SK-N-DZ (cell line): ENCODE data around the gene CUTA.
"Not testable (repeated sequence)": the region's sequence is repeated elsewhere in the genome, so short reads cannot be mapped to it uniquely, and the experiment has no call there.

Experiments
- DNase-seq: peaks from one replicate; pipeline ENCODE4 v3.0.0-alpha.2; 2015; ENCODE audit warnings: low spot score
- small RNA-seq, 2 experiments: library from RNA; depleted of rRNA; stranded (forward); fragments of <200 nt; gene quantifications; one replicate each; pipeline ENCODE3, GENCODE V24; 2014

The CUTA gene

DNA sequence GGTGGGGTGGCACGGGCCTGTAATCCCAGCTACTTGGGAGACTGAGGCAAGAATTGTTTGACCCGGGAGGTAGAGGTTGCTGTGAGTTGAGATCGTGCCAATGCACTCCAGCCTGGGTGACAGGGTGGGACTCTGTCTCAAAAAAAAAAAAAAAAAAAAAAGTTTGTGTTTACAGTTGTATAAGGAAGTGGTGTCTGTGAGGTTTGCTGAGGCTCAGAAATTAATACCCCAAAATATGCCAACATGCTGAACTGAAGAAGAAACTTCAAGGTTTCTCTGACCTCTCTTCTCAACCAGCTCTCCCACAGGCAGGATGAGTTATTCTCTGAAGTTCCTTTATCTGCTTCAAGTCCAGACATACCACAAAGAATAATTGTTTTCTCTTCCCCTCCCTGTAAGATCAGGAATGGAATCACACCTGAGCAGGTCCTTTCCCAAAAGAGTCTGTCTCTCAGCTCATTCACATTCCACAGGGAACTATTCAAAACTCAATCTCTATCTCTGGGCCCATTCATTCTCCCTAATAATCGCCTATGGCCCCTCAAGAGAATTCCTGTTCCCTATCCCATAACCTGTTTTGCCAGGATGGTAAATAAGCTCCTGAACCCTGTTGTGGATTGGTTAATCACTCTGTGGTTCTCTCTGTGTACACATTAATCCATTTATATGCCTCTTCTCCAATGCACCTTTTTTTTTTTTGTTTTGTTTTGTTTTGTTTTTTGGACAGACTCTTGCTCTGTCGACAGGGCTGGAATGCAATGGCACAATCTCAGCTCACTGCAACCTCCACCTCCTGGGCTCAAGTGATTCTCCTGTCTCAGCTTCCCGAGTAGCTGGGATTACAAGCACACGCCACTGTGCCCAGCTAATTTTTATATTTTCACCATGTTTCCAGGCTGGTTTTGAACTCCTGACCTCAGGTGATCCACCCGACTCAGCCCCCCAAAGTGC, 43.7 kb downstream of the CUTA start:
- no peak for DNase-seq

GRCh38 chr6:33372526-33373123, 45.3 kb downstream of the CUTA start:
- peak; percentile 54 for DNase-seq

- not testable (repeated sequence) for DNase-seq
Observed at GRCh38 chr6:33371901-33372300, 46.0 kb downstream of the CUTA start.

DNA sequence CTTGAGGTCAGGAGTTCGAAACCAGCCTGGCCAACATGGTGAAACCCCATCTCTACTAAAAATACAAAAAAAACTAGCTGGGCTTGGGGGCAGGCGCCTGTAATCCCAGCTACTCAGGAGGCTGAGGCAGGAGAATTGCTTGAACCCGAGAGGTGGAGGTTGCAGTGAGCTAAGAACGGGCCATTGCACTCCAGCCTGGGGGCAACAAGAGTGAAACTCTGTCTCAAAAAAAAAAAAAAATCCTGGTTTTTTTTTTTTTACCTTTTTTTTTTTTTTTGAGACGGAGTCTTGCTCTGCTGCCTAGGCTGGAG, 50.2 kb downstream of the CUTA start:
- DNase-seq = not testable (repeated sequence)

- no peak for DNase-seq
Observed at GRCh38 chr6:33367009-33367714, 50.7 kb downstream of the CUTA start.

Small RNAs within 50 kb of the gene (small RNA-seq; reads per million reads assigned to genes)
- gene RPL35AP4 (0 reads per million in 2 experiments), gene ZBTB9 (0 reads per million in 2 experiments)
